ENCODE results near the gene OPA3. TPM values are rescaled to one million over a fixed set of nuclear protein-coding genes. Genes with fewer than 3 reads are reported as not detected.
"Not testable (repeated sequence)": the region's sequence is repeated elsewhere in the genome, so short reads cannot be mapped to it uniquely, and the experiment has no call there.

OPA3 gene
- total RNA-seq, 2 experiments from 2014 or later: 5.8 to 12.0 TPM

DNA sequence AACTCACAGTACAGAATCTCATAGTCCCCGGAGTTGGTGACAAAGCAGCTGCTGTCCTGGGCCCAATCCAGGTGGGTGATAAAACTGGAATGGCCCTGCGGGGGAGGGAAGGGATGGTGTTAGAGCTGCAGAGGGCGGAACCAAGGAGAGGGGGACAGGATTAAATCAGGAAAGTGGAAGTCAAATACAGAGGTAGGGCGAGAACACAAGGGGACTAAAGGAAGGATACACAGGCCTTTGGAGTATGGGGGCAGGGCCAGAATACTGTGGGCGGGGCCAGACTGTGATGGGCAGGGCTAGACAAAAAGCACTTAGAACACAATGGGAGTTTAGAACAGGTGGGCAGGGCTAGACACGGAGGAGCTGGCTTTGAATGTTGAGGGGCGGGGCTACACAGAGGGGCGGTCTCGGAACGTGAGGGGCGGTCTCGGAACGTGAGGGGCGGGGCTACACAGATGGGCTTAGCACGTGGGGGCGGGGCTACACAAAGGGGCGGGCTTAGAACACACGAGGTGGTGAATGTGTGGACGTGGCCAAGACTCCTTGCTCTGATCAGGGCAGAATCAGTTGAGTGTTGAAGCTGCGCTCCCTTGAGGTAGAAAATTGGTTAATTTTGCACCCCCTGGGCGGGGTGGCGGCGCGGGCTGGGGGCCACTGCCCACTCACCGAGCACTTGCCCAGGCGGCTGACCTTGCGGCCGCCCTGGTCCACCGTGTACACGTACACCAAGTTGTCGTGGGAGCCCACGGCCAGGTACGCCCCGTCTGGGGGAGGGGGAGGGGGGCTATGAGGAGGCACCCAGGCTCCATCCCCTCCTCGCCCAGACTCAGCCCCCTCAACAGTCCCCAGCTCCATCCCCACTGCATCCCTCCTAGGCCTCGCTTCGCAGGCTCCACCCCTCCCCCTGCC lies 31.4 kb upstream of the OPA3 start:
- Histone ChIP-seq H2AFZ (ENCODE audit: low read length) (peak overlapping the region; percentile 29; the same call in 1 of the 2 replicates), H3K9me3 (ENCODE audit: low read length) (no peaks in the 10 kb centered on the region), H3K4me2 (ENCODE audit: low read length) (peak overlapping the region; percentile 19; the same call in 1 of the 2 replicates), H3K36me3 (ENCODE audit: insufficient read depth, low read length) (peaks cover 29% of the 10 kb centered on the region), H3K79me2 (ENCODE audit: insufficient read depth, low read depth, low read length) (no peaks in the 10 kb centered on the region), H3K4me1 (ENCODE audit: insufficient read depth, low read length, poor library complexity, severe bottlenecking) (peaks cover 10% of the 10 kb centered on the region), H3K4me3 (ENCODE audit: low read depth, low read length, poor library complexity, severe bottlenecking) (no peak overlapping the region), H4K20me1 (ENCODE audit: insufficient read depth, low read length) (no peaks in the 10 kb centered on the region), H3K9me2 (ENCODE audit: insufficient read depth, low read length) (no peaks in the 10 kb centered on the region), H3K27ac (ENCODE audit: low read depth, low read length, poor library complexity, severe bottlenecking) (no peak overlapping the region)
- TF ChIP-seq, protein P1, sequence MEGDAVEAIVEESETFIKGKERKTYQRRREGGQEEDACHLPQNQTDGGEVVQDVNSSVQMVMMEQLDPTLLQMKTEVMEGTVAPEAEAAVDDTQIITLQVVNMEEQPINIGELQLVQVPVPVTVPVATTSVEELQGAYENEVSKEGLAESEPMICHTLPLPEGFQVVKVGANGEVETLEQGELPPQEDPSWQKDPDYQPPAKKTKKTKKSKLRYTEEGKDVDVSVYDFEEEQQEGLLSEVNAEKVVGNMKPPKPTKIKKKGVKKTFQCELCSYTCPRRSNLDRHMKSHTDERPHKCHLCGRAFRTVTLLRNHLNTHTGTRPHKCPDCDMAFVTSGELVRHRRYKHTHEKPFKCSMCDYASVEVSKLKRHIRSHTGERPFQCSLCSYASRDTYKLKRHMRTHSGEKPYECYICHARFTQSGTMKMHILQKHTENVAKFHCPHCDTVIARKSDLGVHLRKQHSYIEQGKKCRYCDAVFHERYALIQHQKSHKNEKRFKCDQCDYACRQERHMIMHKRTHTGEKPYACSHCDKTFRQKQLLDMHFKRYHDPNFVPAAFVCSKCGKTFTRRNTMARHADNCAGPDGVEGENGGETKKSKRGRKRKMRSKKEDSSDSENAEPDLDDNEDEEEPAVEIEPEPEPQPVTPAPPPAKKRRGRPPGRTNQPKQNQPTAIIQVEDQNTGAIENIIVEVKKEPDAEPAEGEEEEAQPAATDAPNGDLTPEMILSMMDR (conservative IDR thresholded peaks at IDR 0.05; ENCODE audit: low read length): no peak
- TF ChIP-seq EZH2phosphoT487 (IDR thresholded peaks at IDR 0.05; ENCODE audit: borderline replicate concordance, low read depth, low read length): no peak
- ChIA-PET POLR2A (interaction anchor here (0.7 kb wide), 1 partner anchor 562 kb away, joined by 3 read pairs; no protein-coding TSS in a partner anchor), CTCF (ENCODE audit: unreplicated experiment) (interaction anchor here (0.6 to 1.0 kb wide), 4 partner anchors 25 to 525 kb away, joined by 3 to 4 read pairs (median 3); no protein-coding TSS in a partner anchor)
- intact Hi-C loops (cut with micrococcal nuclease; ENCODE audit: unreplicated experiment): loop anchor here (1.0 kb wide), 1 partner anchor 16 kb away; no protein-coding TSS in a partner anchor
- no TSS peak for BruUV-seq (replicated peaks)
- DNase-seq (ENCODE audit: low spot score): peak; percentile 96

GRCh38 chr19:45615056-45615455 lies 30.5 kb upstream of the OPA3 start:
- H3K27ac ChIP-seq (ENCODE audit: low read depth, low read length, poor library complexity, severe bottlenecking); H3K9me2 ChIP-seq (ENCODE audit: insufficient read depth, low read length); H3K4me2 ChIP-seq (ENCODE audit: low read length); H3K4me1 ChIP-seq (ENCODE audit: insufficient read depth, low read length, poor library complexity, severe bottlenecking); H4K20me1 ChIP-seq (ENCODE audit: insufficient read depth, low read length); DNase-seq (ENCODE audit: low spot score); H3K9me3 ChIP-seq (ENCODE audit: low read length); H3K79me2 ChIP-seq (ENCODE audit: insufficient read depth, low read depth, low read length); BruUV-seq (replicated peaks); H3K4me3 ChIP-seq (ENCODE audit: low read depth, low read length, poor library complexity, severe bottlenecking); intact Hi-C loops (cut with micrococcal nuclease; ENCODE audit: unreplicated experiment); H2AFZ ChIP-seq (ENCODE audit: low read length): not testable (repeated sequence)
- CTCF ChIA-PET (ENCODE audit: unreplicated experiment): interaction anchor here (0.7 kb wide), 1 partner anchor 119 kb away, joined by 3 read pairs; no protein-coding TSS in a partner anchor
- peaks cover 35% of the 10 kb centered on the region for H3K36me3 ChIP-seq (ENCODE audit: insufficient read depth, low read length)
- POLR2A ChIA-PET: interaction anchor here (0.5 kb wide), 1 partner anchor 79 kb away, joined by 5 read pairs; no protein-coding TSS in a partner anchor

DNA sequence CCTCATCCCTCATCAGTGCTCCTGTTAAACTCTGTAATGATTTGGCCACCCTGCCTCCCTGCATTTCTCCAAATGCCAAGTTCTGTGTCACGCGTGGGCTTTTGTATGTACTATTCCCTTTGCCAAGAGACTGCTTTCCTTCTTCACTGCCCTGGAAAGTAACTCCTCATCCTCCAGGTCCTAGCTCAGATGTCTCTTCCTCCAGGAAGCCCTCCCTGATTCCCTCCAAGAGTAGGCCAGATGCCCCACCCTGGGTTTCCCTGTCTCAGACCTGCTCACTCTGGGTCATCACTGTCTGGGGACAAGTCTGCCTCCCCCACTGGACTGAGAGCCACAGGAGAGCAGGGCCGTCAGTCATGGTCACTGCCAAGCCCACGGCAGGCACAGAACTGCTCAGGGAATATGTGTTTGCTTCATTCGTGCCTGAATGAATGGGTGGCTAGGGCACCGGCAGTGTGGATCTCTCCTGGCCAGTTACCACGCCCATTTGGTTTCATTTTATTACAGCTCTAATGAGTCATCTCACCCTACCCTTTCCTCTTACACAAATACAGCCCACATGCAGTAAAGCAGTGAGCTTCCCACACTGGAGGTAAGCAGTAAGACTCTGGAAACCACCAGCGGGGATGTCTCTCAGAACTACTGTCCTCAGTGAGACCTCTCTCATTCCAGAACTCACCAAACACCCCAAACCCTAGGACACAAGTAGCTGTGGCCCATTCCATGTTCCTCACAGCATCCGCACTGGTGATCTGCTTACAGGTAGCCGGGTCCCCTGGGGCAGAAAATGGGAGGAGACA lies 29.5 kb upstream of the OPA3 start:
- intact Hi-C loops (cut with micrococcal nuclease; ENCODE audit: unreplicated experiment): no loop called here
- H3K27ac ChIP-seq (ENCODE audit: low read depth, low read length, poor library complexity, severe bottlenecking): no peak overlapping the region
- ChIA-PET POLR2A (interaction anchor here (0.5 kb wide), 1 partner anchor 78 kb away, joined by 5 read pairs; no protein-coding TSS in a partner anchor), CTCF (ENCODE audit: unreplicated experiment) (interaction anchor here (0.7 kb wide), 1 partner anchor 118 kb away, joined by 3 read pairs; no protein-coding TSS in a partner anchor)
- DNase-seq (ENCODE audit: low spot score): no peak
- no peak overlapping the region for H3K4me3 ChIP-seq (ENCODE audit: low read depth, low read length, poor library complexity, severe bottlenecking)
- no peaks in the 10 kb centered on the region for H4K20me1 ChIP-seq (ENCODE audit: insufficient read depth, low read length)
- H3K9me2 ChIP-seq (ENCODE audit: insufficient read depth, low read length): no peaks in the 10 kb centered on the region
- TF ChIP-seq, protein P1 (conservative IDR thresholded peaks at IDR 0.05; ENCODE audit: low read length): no peak
- no peak for TF ChIP-seq EZH2phosphoT487 (IDR thresholded peaks at IDR 0.05; ENCODE audit: borderline replicate concordance, low read depth, low read length)
- peaks cover 36% of the 10 kb centered on the region for H3K36me3 ChIP-seq (ENCODE audit: insufficient read depth, low read length)
- peaks cover 10% of the 10 kb centered on the region for H3K4me1 ChIP-seq (ENCODE audit: insufficient read depth, low read length, poor library complexity, severe bottlenecking)
- no peak overlapping the region for H2AFZ ChIP-seq (ENCODE audit: low read length)
- peaks cover 1% of the 10 kb centered on the region; the same call in 1 of the 2 replicates for H3K9me3 ChIP-seq (ENCODE audit: low read length)
- H3K79me2 ChIP-seq (ENCODE audit: insufficient read depth, low read depth, low read length): no peaks in the 10 kb centered on the region
- BruUV-seq (replicated peaks): no TSS peak
- no peak overlapping the region for H3K4me2 ChIP-seq (ENCODE audit: low read length)
